HepG2 (cell line): ENCODE results near the gene LDHAL6B. TPM values are rescaled to one million over a fixed set of nuclear protein-coding genes. Genes with fewer than 3 reads are reported as not detected.

Source experiments
- ATAC-seq: fragments of 200-7000 bp; cut with Tn5 transposase; 3 replicates; pipeline ENCODE4 v1.9.1; 2020; ENCODE audit warnings: mild to moderate bottlenecking, moderate library complexity
- BruUV-seq: library from RNA; stranded (reverse); fragments of 400-500 nt; replicated peaks from 2 replicates; lab custom pipeline; 2021; lab: Mats Ljungman, UMichigan
- CTCF ChIA-PET: fragments of 300-600 bp; formaldehyde crosslinking; extraction: SDS; loops from one replicate; lab custom pipeline; 2021; ENCODE audit warnings: low total read pairs, inconsistent platforms, low intra/inter-chr PET ratio; lab: Yijun Ruan, JAX
- POLR2A ChIA-PET: fragments of 350-600 bp; sonication (Branson Sonifier 250); formaldehyde crosslinking; loops from one replicate; lab custom pipeline; 2020; ENCODE audit warnings: antibody characterized with exemption, inconsistent platforms; lab: Yijun Ruan, JAX
- DNase-seq: peaks from one replicate; pipeline ENCODE4 v3.0.0-alpha.2; 2015; ENCODE audit warnings: low spot score
- FAIRE-seq: peaks from 3 replicates; lab custom pipeline; 2011; peaks lifted over from hg19 to GRCh38; lab: Jason Lieb, UNC
- H2AFZ ChIP-seq: one replicate; pipeline ENCODE4 v1.6.1; 2011; ENCODE audit warnings: low read length, inconsistent platforms
- H3K27ac ChIP-seq: fragments of 300-600 bp; 3 replicates; pipeline ENCODE4 v1.8.0; 2011; ENCODE audit warnings: mixed run types, mild to moderate bottlenecking, mixed read lengths, low read length, inconsistent platforms; ENCODE audit not compliant: insufficient read depth; ENCODE audit errors: extremely low read length
- H3K27me3 ChIP-seq, 2 experiments: fragments of 200-600 bp in 1 of 2; 2 replicates in 1 of 2; 3 replicates in 1 of 2; pipeline versions ENCODE4 v1.6.0 to v1.8.0; 2011; ENCODE audit warnings: low read length in 2 of 2, mild to moderate bottlenecking in 2 of 2, moderate library complexity in 2 of 2, inconsistent platforms in 1 of 2; ENCODE audit not compliant: insufficient read depth in 2 of 2, control insufficient read depth in 1 of 2
- H3K36me3 ChIP-seq, 2 experiments: fragments of 200-600 bp in 1 of 2; replicated peaks in 1 of 2; 2 replicates in 1 of 2; 3 replicates in 1 of 2; pipeline versions ENCODE4 v1.5.1 to v1.8.0; 2011; ENCODE audit warnings: low read length in 2 of 2, inconsistent platforms in 1 of 2; ENCODE audit not compliant: insufficient read depth in 2 of 2, control insufficient read depth in 1 of 2
- H3K4me1 ChIP-seq: 2 replicates; pipeline ENCODE4 v1.5.1; 2012; ENCODE audit warnings: low read length, inconsistent platforms; ENCODE audit not compliant: insufficient read depth
- H3K4me2 ChIP-seq: 2 replicates; pipeline ENCODE4 v1.6.0; 2011; ENCODE audit warnings: low read depth, low read length, inconsistent platforms
- H3K4me3 ChIP-seq, 3 experiments: fragments of 200-600 bp in 1 of 3; sonication (generic), shearing (Covaris generic) in 1 of 3; replicated peaks in 1 of 3; 2 replicates each; pipeline ENCODE4 v1.5.1; 2011 to 2016; ENCODE audit warnings: low read length in 3 of 3, inconsistent platforms in 2 of 3, low read depth in 2 of 3, mild to moderate bottlenecking in 2 of 3, control low read depth in 1 of 3, mixed read lengths in 1 of 3; ENCODE audit not compliant: insufficient read depth in 1 of 3
- H3K79me2 ChIP-seq: one replicate; pipeline ENCODE4 v1.6.1; 2011; ENCODE audit warnings: low read length, inconsistent platforms; ENCODE audit not compliant: insufficient read depth
- H3K9ac ChIP-seq: 2 replicates; pipeline ENCODE4 v1.6.0; 2011; ENCODE audit warnings: mild to moderate bottlenecking, low read depth, low read length, inconsistent platforms; ENCODE audit not compliant: insufficient read depth
- H3K9me3 ChIP-seq: 2 replicates; pipeline ENCODE4 v1.5.1; 2012; ENCODE audit warnings: mild to moderate bottlenecking, low read length
- H4K20me1 ChIP-seq: 2 replicates; pipeline ENCODE4 v1.6.0; 2011; ENCODE audit warnings: inconsistent platforms, mild to moderate bottlenecking, low read length, moderate library complexity; ENCODE audit not compliant: insufficient read depth
- AKAP8 ChIP-seq: sonication (generic); formaldehyde crosslinking; IDR thresholded peaks from 2 replicates; pipeline ENCODE4 v1.5.1; 2020; ENCODE audit warnings: mild to moderate bottlenecking, missing genetic modification reagents
- ATRX ChIP-seq: sonication (generic); formaldehyde crosslinking; IDR thresholded peaks from 2 replicates; pipeline ENCODE4 v1.4.0; 2020; ENCODE audit warnings: missing genetic modification reagents, borderline replicate concordance
- HNRNPK ChIP-seq: fragments of 200-400 bp; formaldehyde crosslinking; IDR thresholded peaks from 2 replicates; pipeline ENCODE4 v1.6.1; 2018; ENCODE audit warnings: low read length, low read depth, moderate library complexity, mild to moderate bottlenecking; ENCODE audit not compliant: poor library complexity, severe bottlenecking
- KMT2A ChIP-seq: sonication (generic); formaldehyde crosslinking; IDR thresholded peaks from 2 replicates; pipeline ENCODE4 v1.4.0; 2020; ENCODE audit warnings: missing genetic modification reagents
- MIER2 ChIP-seq: IDR thresholded peaks from 2 replicates; pipeline ENCODE4 v1.6.1; 2016; ENCODE audit warnings: missing biosample characterization, missing genetic modification reagents
- RBM22 ChIP-seq: fragments of 200-400 bp; formaldehyde crosslinking; optimal IDR thresholded peaks from 2 replicates; pipeline ENCODE3; 2017; ENCODE audit warnings: mild to moderate bottlenecking, low read length, moderate library complexity
- SRSF1 ChIP-seq: fragments of 200-400 bp; formaldehyde crosslinking; optimal IDR thresholded peaks from 2 replicates; pipeline ENCODE3; 2017; ENCODE audit warnings: mild to moderate bottlenecking, low read depth, low read length, moderate library complexity
- TBL1XR1 ChIP-seq: fragments of 150-350 bp; IDR thresholded peaks from 2 replicates; pipeline ENCODE4 v1.6.1; 2014; ENCODE audit warnings: borderline replicate concordance, low read length; ENCODE audit not compliant: partially characterized antibody
- XRCC5 ChIP-seq: fragments of 200-400 bp; formaldehyde crosslinking; optimal IDR thresholded peaks from 2 replicates; pipeline ENCODE3; 2017; ENCODE audit warnings: mild to moderate bottlenecking, low read length
- ZBTB1 ChIP-seq: sonication (generic); formaldehyde crosslinking; IDR thresholded peaks from 2 replicates; pipeline ENCODE4 v1.4.0; 2020; ENCODE audit warnings: missing genetic modification reagents, borderline replicate concordance
- ZC3H4 ChIP-seq: sonication (generic); formaldehyde crosslinking; IDR thresholded peaks from 2 replicates; pipeline ENCODE4 v1.4.0; 2020; ENCODE audit warnings: missing genetic modification reagents, borderline replicate concordance
- ZNF234 ChIP-seq: sonication (generic); formaldehyde crosslinking; conservative IDR thresholded peaks from 2 replicates; pipeline ENCODE4 v1.5.1; 2020; ENCODE audit warnings: mild to moderate bottlenecking, missing genetic modification reagents
- ZNF274 ChIP-seq: sonication (generic); formaldehyde crosslinking; IDR thresholded peaks from 2 replicates; pipeline ENCODE4 v1.5.1; 2020; ENCODE audit warnings: mild to moderate bottlenecking, missing genetic modification reagents
- ZNF558 ChIP-seq: sonication (generic); formaldehyde crosslinking; IDR thresholded peaks from 2 replicates; pipeline ENCODE4 v1.9.0; 2022; ENCODE audit warnings: mild to moderate bottlenecking, missing genetic modification reagents, borderline replicate concordance
- ZNF772 ChIP-seq: sonication (generic); formaldehyde crosslinking; IDR thresholded peaks from 2 replicates; pipeline ENCODE4 v1.5.0; 2020; ENCODE audit warnings: mild to moderate bottlenecking, missing genetic modification reagents
- ZSCAN25 ChIP-seq: sonication (generic); formaldehyde crosslinking; IDR thresholded peaks from 2 replicates; pipeline ENCODE4 v1.8.0; 2022; ENCODE audit warnings: mild to moderate bottlenecking, missing genetic modification reagents
- WGBS: methylation state at CpG from one replicate; pipeline ENCODE4 v1.1.6; 2017; ENCODE audit warnings: low lambda C conversion rate; 5-methylcytosine and 5-hydroxymethylcytosine counted together
- in situ Hi-C: cut with HindIII; loops from 2 replicates; pipeline ENCODE4 v1.10.0; 2017; ENCODE audit warnings: low pct_unique_long_range_greater_than_20kb; ENCODE audit not compliant: extremely low pct_ligation_motif_present
- intact Hi-C: fragments of 100-400 bp; cut with micrococcal nuclease; formaldehyde crosslinking; loops from one replicate; pipeline ENCODE4 v1.10.0; 2022; ENCODE audit not compliant: unreplicated experiment
- polyA plus RNA-seq, 8 experiments: library from polyadenylated mRNA; depleted of rRNA in 3 of 8; stranded (reverse) in 7 of 8; unstranded in 1 of 8; fragments of >200 nt; fragmentation: Illumina TruSeq in 4 of 8; extraction: Trizol in 4 of 8; gene quantifications; 2 replicates each; pipeline versions ENCODE4 v1.2.1 to v1.2.3, GENCODE V29; 2011 to 2016; ENCODE audit warnings: low read depth in 4 of 8, missing spikeins in 1 of 8, mixed read lengths in 1 of 8; ENCODE audit not compliant: insufficient read depth in 1 of 8
- total RNA-seq, 5 experiments: library from RNA; depleted of rRNA; stranded (reverse); fragments of >200 nt; fragmentation: Illumina TruSeq; extraction: Trizol; gene quantifications; 2 replicates each; pipeline ENCODE4 v1.2.3, GENCODE V29; 2016; ENCODE audit warnings: low read depth in 1 of 5
- TF ChIP-seq, protein P1 (sequence below): sonication (generic); formaldehyde crosslinking; IDR thresholded peaks from 2 replicates; pipeline ENCODE4 v1.5.0; 2020; ENCODE audit warnings: mild to moderate bottlenecking, missing genetic modification reagents
- TF ChIP-seq, protein P2 (sequence below): sonication (generic); formaldehyde crosslinking; IDR thresholded peaks from 2 replicates; pipeline ENCODE4 v1.5.0; 2020; ENCODE audit warnings: missing genetic modification reagents, mild to moderate bottlenecking, borderline replicate concordance

LDHAL6B gene
- total and polyA plus RNA-seq, 2 of the 13 experiments (the other 11 are each of a cell fraction or from before 2014, with no cell fraction given) = not detected

DNA sequence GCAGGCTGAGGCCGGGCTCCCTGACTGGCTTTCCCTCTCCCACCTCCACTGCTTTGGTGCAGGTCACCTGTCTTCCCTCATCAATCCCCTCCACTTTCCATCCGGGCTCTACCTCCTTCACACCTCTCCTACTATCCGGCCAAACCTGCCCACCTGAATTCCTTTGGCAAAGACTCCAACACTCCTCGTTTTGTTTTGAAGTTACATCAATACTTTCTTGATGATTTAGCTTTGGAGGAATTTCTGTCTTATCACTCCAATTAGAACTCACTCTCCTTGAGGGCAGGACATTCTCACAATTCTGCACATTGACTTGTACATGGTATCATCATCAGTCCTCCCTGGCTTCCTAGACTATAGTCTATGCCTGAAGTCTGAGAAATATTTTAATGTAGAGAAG, 20.4 kb downstream of the LDHAL6B start:
- POLR2A ChIA-PET = no interaction called here
- TF ChIP-seq ZC3H4 (no peak), ZSCAN25 (CRISPR knock-in tag) (no peak), TBL1XR1 (no peak), RBM22 (no peak), HNRNPK (no peak), SRSF1 (no peak), ZNF274 (CRISPR knock-in tag) (no peak), ATRX (no peak), ZNF558 (CRISPR knock-in tag) (no peak), ZNF772 (CRISPR knock-in tag) (no peak), ZNF234 (CRISPR knock-in tag) (no peak), XRCC5 (no peak), KMT2A (CRISPR knock-in tag) (no peak), ZBTB1 (CRISPR knock-in tag) (no peak), MIER2 (CRISPR knock-in tag) (no peak), AKAP8 (CRISPR knock-in tag) (no peak)
- TF ChIP-seq, protein P1, sequence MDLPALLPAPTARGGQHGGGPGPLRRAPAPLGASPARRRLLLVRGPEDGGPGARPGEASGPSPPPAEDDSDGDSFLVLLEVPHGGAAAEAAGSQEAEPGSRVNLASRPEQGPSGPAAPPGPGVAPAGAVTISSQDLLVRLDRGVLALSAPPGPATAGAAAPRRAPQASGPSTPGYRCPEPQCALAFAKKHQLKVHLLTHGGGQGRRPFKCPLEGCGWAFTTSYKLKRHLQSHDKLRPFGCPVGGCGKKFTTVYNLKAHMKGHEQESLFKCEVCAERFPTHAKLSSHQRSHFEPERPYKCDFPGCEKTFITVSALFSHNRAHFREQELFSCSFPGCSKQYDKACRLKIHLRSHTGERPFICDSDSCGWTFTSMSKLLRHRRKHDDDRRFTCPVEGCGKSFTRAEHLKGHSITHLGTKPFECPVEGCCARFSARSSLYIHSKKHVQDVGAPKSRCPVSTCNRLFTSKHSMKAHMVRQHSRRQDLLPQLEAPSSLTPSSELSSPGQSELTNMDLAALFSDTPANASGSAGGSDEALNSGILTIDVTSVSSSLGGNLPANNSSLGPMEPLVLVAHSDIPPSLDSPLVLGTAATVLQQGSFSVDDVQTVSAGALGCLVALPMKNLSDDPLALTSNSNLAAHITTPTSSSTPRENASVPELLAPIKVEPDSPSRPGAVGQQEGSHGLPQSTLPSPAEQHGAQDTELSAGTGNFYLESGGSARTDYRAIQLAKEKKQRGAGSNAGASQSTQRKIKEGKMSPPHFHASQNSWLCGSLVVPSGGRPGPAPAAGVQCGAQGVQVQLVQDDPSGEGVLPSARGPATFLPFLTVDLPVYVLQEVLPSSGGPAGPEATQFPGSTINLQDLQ (CRISPR knock-in tag) = no peak
- TF ChIP-seq, protein P2, sequence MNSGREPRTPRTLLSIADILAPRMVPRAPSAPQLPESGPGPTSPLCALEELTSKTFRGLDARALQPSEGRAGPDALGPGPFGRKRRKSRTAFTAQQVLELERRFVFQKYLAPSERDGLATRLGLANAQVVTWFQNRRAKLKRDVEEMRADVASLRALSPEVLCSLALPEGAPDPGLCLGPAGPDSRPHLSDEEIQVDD (CRISPR knock-in tag) = no peak
- CTCF ChIA-PET = no interaction called here

More for the DNA sequence above, 20.4 kb downstream of the LDHAL6B start:
- Histone ChIP-seq H3K79me2 (no peaks in the 10 kb centered on the region), H3K4me3 (no peak overlapping the region), H3K4me2 (no peak overlapping the region), H3K27ac (no peak overlapping the region), H3K9me3 (no peaks in the 10 kb centered on the region), H3K9ac (no peak overlapping the region), H3K4me1 (no peaks in the 10 kb centered on the region), H2AFZ (no peak overlapping the region), H3K27me3 (no peaks in the 10 kb centered on the region), H4K20me1 (no peaks in the 10 kb centered on the region), H3K36me3 (peaks cover 7 to 35% of the 10 kb centered on the region in 2 experiments; a peak in 4 of 5 replicates)
- DNase-seq = no peak
- no peak for ATAC-seq
- no TSS peak for BruUV-seq
- in situ Hi-C loops (no loop called here), intact Hi-C loops (no loop called here)
- no peak for FAIRE-seq
- 92% methylated on average over 4 of the region's 4 CpGs for WGBS
